ENCODE data around the gene DDB1. TPM values are rescaled to one million over a fixed set of nuclear protein-coding genes. Genes with fewer than 3 reads are reported as not detected.

The DDB1 gene
- total RNA-seq, 1 donor from 2014 or later, result 126 TPM

GRCh38 chr11:61364012-61364675, 31.2 kb upstream of the DDB1 start:
- ATAC-seq (no peak), DNase-seq (no peak)
- no peak overlapping the region for H3K27ac ChIP-seq
- H3K4me1 ChIP-seq, result peaks cover 30% of the 10 kb centered on the region
- no peak for TF ChIP-seq CTCF (IDR thresholded peaks at IDR 0.05)
- H3K27me3 ChIP-seq, result no peaks in the 10 kb centered on the region
- H3K4me3 ChIP-seq, result peak overlapping the region; percentile 83
- peaks cover 54% of the 10 kb centered on the region for H3K36me3 ChIP-seq
- H3K9me3 ChIP-seq, result no peaks in the 10 kb centered on the region
- intact Hi-C loops (cut with DNase I), result no loop called here

DNA sequence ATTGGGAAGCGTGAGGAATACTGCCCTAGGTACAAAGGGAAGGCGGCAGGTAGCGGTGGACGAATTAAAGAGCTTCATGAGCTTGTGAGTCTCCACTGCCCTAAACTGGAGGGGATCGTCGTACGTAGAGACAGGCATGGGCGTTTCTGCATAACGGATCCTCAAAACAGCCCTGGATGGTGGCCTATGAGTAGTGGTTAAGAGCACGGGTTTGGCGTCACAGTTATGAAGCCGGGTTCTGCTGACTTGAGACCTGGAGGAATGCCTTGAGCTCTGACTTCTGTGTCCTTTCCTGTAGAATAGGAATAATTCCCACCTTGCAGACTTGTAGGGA, 29.6 kb upstream of the DDB1 start:
- no peak for TF ChIP-seq CTCF (IDR thresholded peaks at IDR 0.05)
- H3K4me3 ChIP-seq, result peak overlapping the region; percentile 83
- peak overlapping the region; percentile 99 for H3K27ac ChIP-seq
- intact Hi-C loops (cut with DNase I), result no loop called here
- DNase-seq (no peak), ATAC-seq (peak; percentile 6)
- peaks cover 36% of the 10 kb centered on the region for H3K4me1 ChIP-seq
- H3K9me3 ChIP-seq, result no peaks in the 10 kb centered on the region
- H3K27me3 ChIP-seq, result no peaks in the 10 kb centered on the region
- H3K36me3 ChIP-seq, result peaks cover 38% of the 10 kb centered on the region

GRCh38 chr11:61361741-61362541, 29.0 kb upstream of the DDB1 start, which contains the start of the genes CYB561A3 and TMEM138:
Gene CYB561A3, minus strand, starts transcription at chr11:61361882. Its CDS starts 5,169 bp downstream, at chr11:61356713.
Gene TMEM138, plus strand, starts transcription at chr11:61362374. Its CDS starts 2,017 bp downstream, at chr11:61364391.
- peak; percentile 96 for DNase-seq
- no peaks in the 10 kb centered on the region for H3K9me3 ChIP-seq
- peaks cover 32% of the 10 kb centered on the region for H3K36me3 ChIP-seq
- no peak for TF ChIP-seq CTCF (IDR thresholded peaks at IDR 0.05)
- H3K27ac ChIP-seq, result peak within 1 kb of the TSS; percentile 99
- no peaks in the 10 kb centered on the region for H3K27me3 ChIP-seq
- peak within 1 kb of the TSS; percentile 83 for H3K4me3 ChIP-seq
- intact Hi-C loops (cut with DNase I), result no loop called here
- H3K4me1 ChIP-seq, result peaks cover 41% of the 10 kb centered on the region
- peak; percentile 97 for ATAC-seq

DNA sequence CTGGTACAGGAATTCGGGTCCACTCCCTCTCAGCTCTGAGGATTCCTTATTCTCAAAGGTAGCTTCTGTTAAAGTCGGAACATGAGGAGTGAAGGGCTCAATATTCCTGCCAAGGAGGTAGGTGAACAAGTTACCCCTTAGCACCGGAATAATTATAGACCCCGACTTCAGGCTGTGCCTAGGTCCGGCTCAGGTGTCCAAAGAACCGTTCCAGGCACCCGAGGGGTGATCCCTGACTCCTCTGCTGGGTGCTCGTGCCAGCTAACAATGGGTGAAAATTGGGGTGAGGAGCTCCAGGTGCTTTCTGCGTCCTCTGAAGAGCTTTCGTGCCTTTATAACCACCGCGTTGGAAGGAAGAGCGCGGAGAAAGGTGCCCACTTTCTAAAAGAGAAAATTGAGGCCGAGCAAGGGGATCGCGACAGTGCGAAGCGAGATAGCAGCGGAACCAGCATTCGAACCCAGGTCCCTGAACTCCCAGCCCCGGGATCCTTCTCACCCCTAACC, 28.4 kb upstream of the DDB1 start:
- H3K27ac ChIP-seq, result peak overlapping the region; percentile 99
- no peak for ATAC-seq

DNA sequence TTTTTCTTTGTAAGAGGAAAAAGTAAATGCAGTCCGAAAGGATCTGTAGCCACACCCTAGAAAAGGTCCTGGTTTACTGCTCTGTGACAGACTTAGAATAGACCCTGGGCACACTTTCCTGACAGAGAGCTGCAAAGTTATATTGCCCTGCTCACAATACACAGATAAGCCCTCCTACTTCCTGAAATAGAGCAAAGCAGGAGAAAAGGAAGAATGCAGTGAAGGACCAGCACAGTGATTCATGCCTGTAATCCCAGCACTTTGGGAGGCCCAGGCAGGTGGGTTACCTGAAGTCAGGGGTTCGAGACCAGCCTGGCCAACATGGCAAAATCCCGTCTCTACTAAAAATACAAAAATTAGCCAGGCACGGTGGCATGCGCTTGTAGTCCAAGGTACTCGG, 26.6 kb upstream of the DDB1 start:
- TF ChIP-seq CTCF (IDR thresholded peaks at IDR 0.05), result no peak
- peaks cover 8% of the 10 kb centered on the region for H3K36me3 ChIP-seq
- no peak overlapping the region for H3K4me3 ChIP-seq
- no peak overlapping the region for H3K27ac ChIP-seq
- H3K4me1 ChIP-seq, result peaks cover 47% of the 10 kb centered on the region
- ATAC-seq (no peak), DNase-seq (no peak)
- H3K9me3 ChIP-seq, result no peaks in the 10 kb centered on the region
- intact Hi-C loops (cut with DNase I), result no loop called here
- no peaks in the 10 kb centered on the region for H3K27me3 ChIP-seq

More for the DNA sequence above, 28.4 kb upstream of the DDB1 start:
- TF ChIP-seq CTCF (IDR thresholded peaks at IDR 0.05), result no peak
- intact Hi-C loops (cut with DNase I), result no loop called here
- H3K4me1 ChIP-seq, result peaks cover 47% of the 10 kb centered on the region
- no peak for DNase-seq
- H3K36me3 ChIP-seq, result peaks cover 25% of the 10 kb centered on the region
- no peaks in the 10 kb centered on the region for H3K9me3 ChIP-seq
- H3K4me3 ChIP-seq, result peak overlapping the region; percentile 83
- no peaks in the 10 kb centered on the region for H3K27me3 ChIP-seq

Data from upper lobe of right lung (tissue), 1 donor.